NCI-H2196 (cell line): ENCODE measurements around the gene PHLDA3.

ENCODE experiments used
- DNase-seq: peaks from one replicate; lab custom pipeline; 2025; ENCODE audit not compliant: unreplicated experiment; lab: John Stamatoyannopoulos, UW

PHLDA3 gene

GRCh38 chr1:201468501-201468843 lies 516 bp downstream of the PHLDA3 start:
- no peak for DNase-seq

DNA sequence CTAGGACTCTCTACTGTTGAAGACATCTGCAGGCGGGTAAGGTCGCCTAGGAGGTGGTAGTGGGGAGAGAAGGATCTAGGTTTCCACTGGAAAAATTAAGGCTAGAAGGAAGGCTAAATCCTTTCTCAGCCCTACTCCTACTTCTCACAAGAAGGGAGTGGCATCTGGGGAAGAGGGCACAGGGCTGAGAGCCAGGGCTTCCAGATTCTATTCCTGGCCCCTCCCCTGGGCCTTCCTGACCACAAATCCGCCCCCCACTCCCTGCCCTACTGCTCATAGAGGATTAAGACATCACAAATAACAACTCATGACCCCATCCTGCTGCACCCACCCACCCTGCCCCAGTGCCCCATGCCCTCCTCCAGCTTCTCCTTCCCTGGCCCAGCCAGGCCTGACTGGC lies 2.5 kb downstream of the PHLDA3 start:
- DNase-seq: no peak

- no peak for DNase-seq
Observed at GRCh38 chr1:201465698-201466290, 3.2 kb downstream of the PHLDA3 start.

DNA sequence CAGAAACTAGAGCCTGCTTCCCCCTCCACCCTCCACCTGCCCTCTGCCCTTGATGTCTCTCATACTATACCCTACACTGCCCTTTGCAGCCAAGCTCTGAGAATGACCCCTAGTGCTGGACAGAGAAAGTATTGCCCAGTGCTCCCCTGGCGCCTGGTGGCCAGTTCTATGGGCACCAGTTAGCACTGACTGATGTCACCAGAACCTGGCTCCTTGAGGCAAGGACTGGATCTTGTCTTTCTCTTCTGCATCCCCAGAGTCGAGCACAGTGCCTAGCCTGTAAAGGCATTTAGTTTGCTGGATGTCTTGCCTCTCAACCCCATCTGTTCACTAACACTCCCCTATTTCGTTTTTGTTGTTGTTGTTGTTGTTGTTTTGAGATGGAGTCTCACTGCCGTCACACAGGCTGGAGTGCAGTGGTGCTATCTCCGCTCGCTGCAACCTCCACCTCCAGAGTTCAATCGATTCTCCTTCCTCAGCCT lies 5.9 kb downstream of the PHLDA3 start:
- DNase-seq: no peak

DNA sequence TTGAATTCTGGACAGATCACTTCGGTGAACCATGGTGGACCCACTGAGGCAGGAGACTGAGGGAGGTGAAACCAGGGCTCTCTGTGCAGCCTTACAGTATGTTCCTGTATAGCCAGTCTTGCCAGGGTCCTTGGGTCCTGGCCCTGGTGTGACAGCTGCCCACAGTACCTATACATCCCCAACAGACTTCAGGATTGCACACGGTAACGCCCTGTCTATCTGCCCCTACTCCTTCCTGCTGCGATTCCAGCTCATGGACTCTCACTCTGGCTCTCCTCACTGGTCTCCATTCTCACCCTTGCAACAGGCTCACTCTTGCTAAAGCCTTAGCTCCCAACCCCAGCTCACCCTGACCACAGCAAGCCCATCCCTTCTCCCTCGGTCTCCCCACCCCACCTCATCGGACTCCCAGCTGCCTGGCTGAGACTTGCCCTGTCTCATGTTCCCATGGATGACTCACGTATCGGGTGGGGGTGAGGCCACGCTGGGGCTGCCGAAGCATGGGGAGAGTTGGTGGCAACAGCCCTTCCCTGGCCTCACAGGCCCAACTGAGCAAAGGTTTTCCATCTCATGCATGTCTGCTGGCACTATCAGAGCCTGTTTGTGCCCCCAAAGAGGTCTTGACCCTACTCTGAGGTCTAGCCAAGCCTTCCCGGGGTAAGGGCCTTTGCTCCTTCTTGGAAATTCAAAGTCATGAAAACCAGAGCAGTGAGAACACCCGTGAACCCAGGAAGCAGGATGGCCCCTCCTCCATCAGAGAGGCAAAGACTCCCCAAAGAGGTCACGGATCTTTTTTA lies 7.1 kb downstream of the PHLDA3 start:
- no peak for DNase-seq

DNA sequence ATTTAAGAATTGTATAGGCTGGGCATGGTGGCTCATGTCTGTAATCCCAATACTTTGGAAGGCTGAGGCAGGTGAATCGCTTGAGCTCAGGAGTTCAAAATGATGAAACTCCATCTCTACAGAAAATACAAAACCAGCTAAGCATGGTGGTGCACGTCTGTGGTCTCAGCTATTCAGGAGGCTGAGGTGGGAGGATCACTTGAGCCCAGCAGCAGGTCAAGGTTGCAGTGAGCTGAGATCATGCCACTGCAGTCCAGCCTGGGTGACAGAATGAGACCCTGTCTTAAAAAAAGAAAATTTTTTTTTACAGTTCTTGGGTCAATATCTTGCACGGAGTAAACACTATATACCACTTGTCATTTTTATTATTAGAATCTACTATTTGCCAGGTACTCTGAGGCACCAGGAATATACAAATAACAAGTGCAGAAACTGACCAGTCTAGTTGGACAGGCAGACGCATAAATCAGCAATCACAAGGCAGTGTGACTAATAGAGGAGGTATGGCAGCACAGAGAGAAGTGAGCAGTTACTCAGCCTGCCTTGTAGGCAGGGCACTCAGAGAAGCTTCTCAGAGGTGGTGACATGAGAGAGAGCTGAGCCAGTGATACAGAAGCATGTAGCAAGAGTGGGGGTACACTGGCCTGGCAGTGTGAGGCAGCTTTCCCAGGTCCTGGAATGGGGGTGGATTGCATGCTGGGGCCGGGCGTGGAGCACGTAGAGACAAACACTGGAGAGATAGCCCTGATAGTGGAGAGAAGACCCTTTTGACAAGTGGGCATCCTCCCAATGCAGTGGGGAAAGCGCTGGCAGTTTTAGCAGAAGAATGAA lies 8.0 kb downstream of the PHLDA3 start:
- DNase-seq: peak; percentile 35

DNA sequence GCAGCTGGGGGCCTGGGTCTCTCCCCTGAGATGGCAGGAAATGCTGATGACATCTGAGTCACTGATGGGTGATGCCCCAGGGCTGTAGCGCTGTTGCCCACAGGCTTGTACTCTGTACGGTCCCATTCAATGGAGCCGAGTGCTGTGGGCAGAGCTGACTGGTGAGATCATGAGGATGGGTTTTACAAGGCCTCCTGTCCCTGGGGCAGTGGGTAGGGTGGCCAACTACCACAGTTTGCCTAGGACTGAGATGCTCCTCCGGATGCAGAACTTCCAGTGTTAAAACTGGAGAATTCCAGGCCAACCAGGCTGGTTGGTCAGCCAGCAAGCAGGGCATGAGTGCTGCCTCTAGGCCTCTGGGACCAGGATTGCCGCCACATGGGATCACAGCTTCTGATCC lies 9.2 kb downstream of the PHLDA3 start:
- DNase-seq: no peak

- DNase-seq: no peak
Observed at GRCh38 chr1:201459052-201459451, 9.9 kb downstream of the PHLDA3 start.

DNA sequence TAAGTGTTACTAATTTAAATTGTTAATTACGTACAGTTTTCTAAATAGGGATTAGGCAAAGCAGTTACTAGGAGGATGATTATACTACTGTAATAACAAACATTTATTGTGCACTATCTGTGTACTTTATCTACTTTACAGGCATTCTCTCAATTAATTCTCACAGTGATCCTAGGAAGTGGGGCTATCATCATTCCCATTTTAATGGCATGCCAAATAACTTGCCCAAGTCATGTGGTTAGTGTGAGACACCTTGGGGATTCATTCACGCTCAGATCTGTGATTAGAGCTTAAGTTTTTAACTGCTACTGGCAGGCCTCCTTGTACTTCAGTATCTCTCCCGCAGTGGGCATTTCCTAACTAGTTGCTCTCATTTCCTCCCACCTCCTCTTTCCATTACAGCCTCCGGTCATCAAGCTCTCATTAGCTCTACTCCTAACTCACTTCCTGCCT lies 11.5 kb downstream of the PHLDA3 start:
- no peak for DNase-seq

- DNase-seq: no peak
Observed at GRCh38 chr1:201456499-201457309, 12.3 kb downstream of the PHLDA3 start.

DNA sequence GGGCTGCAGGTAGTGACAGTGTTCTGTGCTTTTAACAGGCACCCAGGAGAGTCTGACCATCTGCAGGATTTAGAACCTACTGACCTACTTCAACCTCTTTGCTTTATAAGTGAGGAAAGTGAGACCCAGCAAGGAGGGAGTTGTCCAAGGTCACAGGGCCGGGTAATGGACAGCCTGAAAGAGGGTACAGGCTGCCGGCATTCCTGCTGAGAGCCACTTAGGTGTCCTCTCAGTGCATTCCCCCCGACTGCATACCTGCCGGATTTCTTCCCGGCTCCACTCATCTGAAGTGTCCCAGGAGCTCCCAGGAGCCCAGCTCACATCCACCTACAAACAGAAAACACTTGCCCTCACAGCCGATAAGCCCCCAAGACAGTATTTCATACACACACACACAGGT lies 13.9 kb downstream of the PHLDA3 start:
- no peak for DNase-seq

GRCh38 chr1:201454608-201455007 lies 14.4 kb downstream of the PHLDA3 start:
- DNase-seq: no peak

DNA sequence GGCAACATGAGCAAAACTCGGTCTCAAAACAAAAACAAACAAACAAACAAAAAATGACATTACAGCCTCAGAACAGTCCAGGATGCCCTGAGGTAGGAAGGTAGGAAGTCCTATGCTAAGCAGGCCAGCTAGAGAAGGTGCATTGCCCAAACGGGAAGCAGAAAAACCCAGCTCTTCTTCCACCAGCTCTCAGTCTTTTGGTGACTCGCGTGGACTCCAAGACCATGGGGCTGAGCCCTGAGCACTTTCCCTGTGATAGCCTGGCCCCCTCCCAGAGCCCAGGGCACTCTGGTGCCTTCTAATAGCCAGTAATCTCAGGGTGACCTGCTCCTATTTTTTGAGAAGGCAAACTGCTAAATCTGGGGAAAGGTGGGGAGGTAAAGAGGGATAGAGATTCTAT lies 16.1 kb downstream of the PHLDA3 start:
- DNase-seq: no peak

DNA sequence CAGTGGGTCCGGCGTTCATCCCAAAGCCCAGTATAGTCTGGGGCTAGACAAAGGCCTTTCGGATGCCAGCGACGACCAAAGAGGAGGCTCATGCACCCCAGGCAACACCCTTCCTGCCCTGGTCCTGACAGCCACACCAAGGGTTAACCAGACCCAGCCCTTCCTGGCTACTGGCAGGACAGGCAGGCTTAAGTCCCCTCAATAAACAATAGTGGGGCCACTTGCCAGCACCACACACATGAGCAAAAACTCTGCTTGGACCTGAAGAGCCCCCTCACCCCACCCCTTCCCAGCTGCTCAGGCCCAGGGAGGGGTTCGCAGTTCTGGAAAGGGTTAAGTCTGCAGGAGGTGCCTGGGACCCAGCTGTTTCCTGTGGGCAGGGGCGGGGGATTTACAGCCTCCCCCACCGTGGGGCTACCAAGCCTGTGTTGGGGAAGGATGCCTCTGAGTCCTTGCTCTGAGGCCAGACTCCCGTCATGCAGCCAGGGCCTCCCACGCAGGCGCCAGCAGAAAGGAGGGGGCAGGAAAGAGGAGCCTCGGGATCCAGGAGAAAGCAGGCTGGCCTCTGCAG lies 18.2 kb downstream of the PHLDA3 start:
- no peak for DNase-seq

GRCh38 chr1:201448990-201449389 lies 20.0 kb downstream of the PHLDA3 start:
- no peak for DNase-seq

- peak; percentile 43 for DNase-seq
Observed at GRCh38 chr1:201447903-201448871, 20.8 kb downstream of the PHLDA3 start.

- no peak for DNase-seq
Observed at GRCh38 chr1:201445310-201445709, 23.7 kb downstream of the PHLDA3 start.

DNA sequence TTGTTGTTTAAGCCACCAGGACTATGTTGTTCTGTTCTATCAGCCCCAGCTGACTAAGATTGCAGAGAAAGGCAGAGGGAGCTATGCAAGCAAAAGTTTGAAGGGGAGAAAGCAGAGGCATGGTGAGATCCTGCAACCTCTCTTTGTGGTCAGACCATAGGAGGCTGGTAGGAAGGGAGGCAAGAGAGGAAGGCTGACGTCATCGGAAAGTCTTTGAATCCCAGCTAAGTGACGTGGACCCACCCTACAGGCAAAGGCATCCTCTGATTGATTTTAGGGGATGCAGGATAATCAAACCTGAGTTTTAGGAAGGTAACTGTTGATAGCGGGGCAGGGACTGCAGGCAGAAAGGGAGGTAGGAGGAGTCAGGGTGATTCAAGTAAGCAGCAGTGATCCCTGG lies 24.2 kb downstream of the PHLDA3 start:
- no peak for DNase-seq

- DNase-seq: no peak
Observed at GRCh38 chr1:201443747-201444146, 25.2 kb downstream of the PHLDA3 start.
